KMS-11 (cell line): ENCODE measurements around the gene AGRP.

ENCODE experiments used
- H2AFZ ChIP-seq: fragments of 200-600 bp; sonication (generic); 2 replicates; pipeline ENCODE4 v1.6.1; 2016; ENCODE audit warnings: antibody characterized with exemption, mixed run types, low read depth
- H3K27ac ChIP-seq: fragments of 200-600 bp; sonication (generic); 2 replicates; pipeline ENCODE4 v1.6.1; 2016; ENCODE audit warnings: mild to moderate bottlenecking, mixed run types
- H3K27me3 ChIP-seq: fragments of 200-600 bp; sonication (generic); 2 replicates; pipeline ENCODE4 v1.6.1; 2017; ENCODE audit warnings: mild to moderate bottlenecking, low read depth, mixed run types, moderate library complexity; ENCODE audit not compliant: insufficient read depth
- H3K36me3 ChIP-seq: fragments of 200-600 bp; sonication (generic); 2 replicates; pipeline ENCODE4 v1.6.1; 2017; ENCODE audit warnings: mild to moderate bottlenecking, mixed run types; ENCODE audit not compliant: insufficient read depth
- H3K4me1 ChIP-seq: fragments of 200-600 bp; sonication (generic); 2 replicates; pipeline ENCODE4 v1.6.1; 2016; ENCODE audit warnings: mild to moderate bottlenecking, low read depth, mixed run types; ENCODE audit not compliant: poor library complexity, severe bottlenecking
- H3K4me2 ChIP-seq: fragments of 200-600 bp; sonication (generic); 2 replicates; pipeline ENCODE4 v1.7.0; 2016; ENCODE audit warnings: mild to moderate bottlenecking, mixed run types
- H3K4me3 ChIP-seq: fragments of 200-600 bp; sonication (generic); IDR thresholded peaks from 2 replicates; pipeline ENCODE4 v1.6.1; 2017; ENCODE audit warnings: low read depth, low read length, mixed read lengths; ENCODE audit not compliant: insufficient read depth
- H3K79me2 ChIP-seq: fragments of 200-600 bp; sonication (generic); 2 replicates; pipeline ENCODE4 v1.6.1; 2016; ENCODE audit warnings: low read depth, mixed run types; ENCODE audit not compliant: insufficient read depth
- H3K9ac ChIP-seq: fragments of 200-600 bp; sonication (generic); 2 replicates; pipeline ENCODE4 v1.6.1; 2016; ENCODE audit warnings: mild to moderate bottlenecking, mixed run types
- H4K20me1 ChIP-seq: fragments of 200-600 bp; sonication (generic); 2 replicates; pipeline ENCODE4 v1.6.1; 2016; ENCODE audit warnings: mild to moderate bottlenecking, mixed run types; ENCODE audit not compliant: insufficient read depth
- TF ChIP-seq, protein P1 (sequence below): fragments of 200-600 bp; sonication (generic); conservative IDR thresholded peaks from 2 replicates; pipeline ENCODE4 v1.6.1; 2017; ENCODE audit warnings: low read depth, mild to moderate bottlenecking, antibody characterized with exemption, low read length, moderate library complexity, mixed read lengths

AGRP gene

GRCh38 chr16:67459066-67459860 is 24.1 kb downstream of the AGRP start:
- H3K79me2 ChIP-seq, result no peaks in the 10 kb centered on the region
- H2AFZ ChIP-seq, result no peak overlapping the region
- no peak overlapping the region for H3K4me3 ChIP-seq
- no peaks in the 10 kb centered on the region for H3K36me3 ChIP-seq
- H3K27ac ChIP-seq, result no peak overlapping the region
- H3K4me2 ChIP-seq, result no peak overlapping the region
- TF ChIP-seq, protein P1, sequence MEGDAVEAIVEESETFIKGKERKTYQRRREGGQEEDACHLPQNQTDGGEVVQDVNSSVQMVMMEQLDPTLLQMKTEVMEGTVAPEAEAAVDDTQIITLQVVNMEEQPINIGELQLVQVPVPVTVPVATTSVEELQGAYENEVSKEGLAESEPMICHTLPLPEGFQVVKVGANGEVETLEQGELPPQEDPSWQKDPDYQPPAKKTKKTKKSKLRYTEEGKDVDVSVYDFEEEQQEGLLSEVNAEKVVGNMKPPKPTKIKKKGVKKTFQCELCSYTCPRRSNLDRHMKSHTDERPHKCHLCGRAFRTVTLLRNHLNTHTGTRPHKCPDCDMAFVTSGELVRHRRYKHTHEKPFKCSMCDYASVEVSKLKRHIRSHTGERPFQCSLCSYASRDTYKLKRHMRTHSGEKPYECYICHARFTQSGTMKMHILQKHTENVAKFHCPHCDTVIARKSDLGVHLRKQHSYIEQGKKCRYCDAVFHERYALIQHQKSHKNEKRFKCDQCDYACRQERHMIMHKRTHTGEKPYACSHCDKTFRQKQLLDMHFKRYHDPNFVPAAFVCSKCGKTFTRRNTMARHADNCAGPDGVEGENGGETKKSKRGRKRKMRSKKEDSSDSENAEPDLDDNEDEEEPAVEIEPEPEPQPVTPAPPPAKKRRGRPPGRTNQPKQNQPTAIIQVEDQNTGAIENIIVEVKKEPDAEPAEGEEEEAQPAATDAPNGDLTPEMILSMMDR, result no peak
- H3K4me1 ChIP-seq, result no peaks in the 10 kb centered on the region
- H3K27me3 ChIP-seq, result no peaks in the 10 kb centered on the region
- H4K20me1 ChIP-seq, result no peaks in the 10 kb centered on the region
- no peak overlapping the region for H3K9ac ChIP-seq

- H3K79me2 ChIP-seq, result no peaks in the 10 kb centered on the region
- no peaks in the 10 kb centered on the region for H3K36me3 ChIP-seq
- H3K27me3 ChIP-seq, result no peaks in the 10 kb centered on the region
- H3K4me2 ChIP-seq, result no peak overlapping the region
- H4K20me1 ChIP-seq, result no peaks in the 10 kb centered on the region
- H3K9ac ChIP-seq, result no peak overlapping the region
- H3K4me1 ChIP-seq, result no peaks in the 10 kb centered on the region
- no peak overlapping the region for H3K27ac ChIP-seq
- H2AFZ ChIP-seq, result no peak overlapping the region
- TF ChIP-seq, protein P1, result no peak
- no peak overlapping the region for H3K4me3 ChIP-seq
Observed at GRCh38 chr16:67458121-67458641, 25.2 kb downstream of the AGRP start.

DNA sequence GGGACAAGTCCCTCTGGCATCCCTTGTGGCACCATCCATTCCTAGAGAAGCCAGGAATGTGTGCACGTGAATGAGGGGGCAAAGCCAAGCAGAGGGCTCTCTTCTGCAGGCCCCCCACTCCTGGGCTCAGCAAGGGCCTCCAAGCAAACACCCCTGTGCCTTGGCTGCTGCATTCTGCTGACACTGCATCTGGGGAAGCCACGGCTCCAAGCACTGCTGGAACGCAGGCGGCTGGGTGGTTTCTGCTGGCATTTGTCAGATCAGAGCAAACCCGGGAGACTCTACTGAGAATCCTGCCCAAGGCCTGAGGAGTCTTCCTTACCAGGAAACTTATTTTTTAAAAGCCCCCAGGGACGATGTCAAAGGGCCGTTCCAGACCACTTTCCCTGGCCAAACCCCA is 25.7 kb downstream of the AGRP start:
- H3K27me3 ChIP-seq, result no peaks in the 10 kb centered on the region
- no peaks in the 10 kb centered on the region for H3K36me3 ChIP-seq
- H3K27ac ChIP-seq, result no peak overlapping the region
- no peak overlapping the region for H2AFZ ChIP-seq
- no peaks in the 10 kb centered on the region for H4K20me1 ChIP-seq
- no peak overlapping the region for H3K4me2 ChIP-seq
- H3K4me3 ChIP-seq, result no peak overlapping the region
- H3K4me1 ChIP-seq, result no peaks in the 10 kb centered on the region
- no peak overlapping the region for H3K9ac ChIP-seq
- TF ChIP-seq, protein P1, result no peak
- H3K79me2 ChIP-seq, result no peaks in the 10 kb centered on the region

DNA sequence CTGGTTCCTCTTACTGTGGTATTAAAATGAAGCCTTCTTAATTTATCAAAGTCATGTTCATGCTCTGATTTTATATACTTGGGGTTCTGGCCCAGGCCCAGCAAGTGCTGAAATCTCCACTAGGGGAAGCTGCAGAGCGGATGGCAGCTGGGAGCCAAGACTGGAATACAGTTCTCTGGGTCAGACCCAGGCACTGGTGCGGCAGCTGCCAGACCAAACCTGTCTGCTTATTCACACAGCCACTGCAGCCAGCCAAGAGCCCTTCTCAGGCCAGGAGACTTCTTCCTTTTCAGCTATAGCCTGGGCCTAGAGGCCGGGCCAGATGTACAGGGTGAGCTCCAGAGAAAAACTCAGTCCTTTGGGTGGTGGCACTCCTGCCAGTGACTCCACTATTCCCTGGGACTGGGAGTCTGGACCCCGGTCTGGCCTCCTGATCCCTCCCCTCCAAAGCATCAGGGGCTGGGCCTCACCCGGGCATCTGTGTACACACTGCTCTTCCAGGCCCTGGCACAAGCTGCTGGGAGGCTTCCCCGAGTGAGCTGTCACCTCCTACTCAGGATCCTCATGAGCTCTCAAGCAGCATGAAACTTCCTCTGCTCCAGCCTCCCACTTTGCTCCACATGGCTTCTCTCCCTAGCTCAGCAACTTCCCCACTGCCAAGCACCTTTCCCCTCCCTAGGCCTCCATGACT is 26.8 kb downstream of the AGRP start:
- H3K4me1 ChIP-seq, result peaks cover 4% of the 10 kb centered on the region
- no peak overlapping the region for H2AFZ ChIP-seq
- H4K20me1 ChIP-seq, result no peaks in the 10 kb centered on the region
- no peak overlapping the region for H3K9ac ChIP-seq
- H3K4me3 ChIP-seq, result no peak overlapping the region
- no peak overlapping the region for H3K27ac ChIP-seq
- no peaks in the 10 kb centered on the region for H3K79me2 ChIP-seq
- TF ChIP-seq, protein P1, result peak; percentile 45
- no peak overlapping the region for H3K4me2 ChIP-seq
- no peaks in the 10 kb centered on the region for H3K27me3 ChIP-seq
- H3K36me3 ChIP-seq, result no peaks in the 10 kb centered on the region
